ENCODE data around the gene MTMR11. TPM values are rescaled to one million over a fixed set of nuclear protein-coding genes. Genes with fewer than 3 reads are reported as not detected.

The MTMR11 gene
- total and polyA plus RNA-seq, 2 experiments from 2014 or later = 2.4 to 3.6 TPM

- Mint-ChIP-seq H3K9me3 (no peaks in the 10 kb centered on the region), H3K27ac (no peak overlapping the region), H3K4me3 (no peak overlapping the region), H3K27me3 (ENCODE audit: insufficient read depth, low read depth, poor library complexity) (peaks cover 8% of the 10 kb centered on the region), H3K36me3 (ENCODE audit: low read depth) (no peaks in the 10 kb centered on the region), H3K4me1 (peaks cover 27% of the 10 kb centered on the region)
- ATAC-seq = no peak
- Histone ChIP-seq H3K4me2 (no peak overlapping the region), H3K79me2 (replicated peaks; ENCODE audit: insufficient read depth) (peaks cover under 1% of the 10 kb centered on the region; the same call in 1 of the 2 replicates), H3K27me3 (ENCODE audit: insufficient read depth) (no peaks in the 10 kb centered on the region), H3K9me2 (ENCODE audit: insufficient read depth) (no peaks in the 10 kb centered on the region), H3K4me1 (ENCODE audit: insufficient read depth) (peaks cover 25% of the 10 kb centered on the region), H3K4me3 (no peak overlapping the region), H3K36me3 (ENCODE audit: insufficient read depth) (no peaks in the 10 kb centered on the region), H3K27ac (ENCODE audit: low read depth) (no peak overlapping the region), H3F3A (replicated peaks; ENCODE audit: low read depth) (no peaks in the 10 kb centered on the region), H4K20me1 (replicated peaks; ENCODE audit: insufficient read depth) (no peaks in the 10 kb centered on the region), H2AFZ (no peak overlapping the region)
- TF ChIP-seq ETS1 (IDR thresholded peaks at IDR 0.05) (no peak), EZH2 (IDR thresholded peaks at IDR 0.05; ENCODE audit: low read depth, unreplicated experiment) (no peak), JUNB (IDR thresholded peaks at IDR 0.05; ENCODE audit: unreplicated experiment) (no peak), ZNF331 (CRISPR knock-in tag; IDR thresholded peaks at IDR 0.05; ENCODE audit: low read depth) (no peak), REST (IDR thresholded peaks at IDR 0.05; ENCODE audit: unreplicated experiment) (no peak)
- no peak for DNase-seq (ENCODE audit: low spot score)
Observed at GRCh38 chr1:149932474-149932873, 4.2 kb downstream of the MTMR11 start.

GRCh38 chr1:149931212-149931790 is 5.4 kb downstream of the MTMR11 start:
- Histone ChIP-seq H4K20me1 (replicated peaks; ENCODE audit: insufficient read depth) (peaks cover 7% of the 10 kb centered on the region), H3F3A (replicated peaks; ENCODE audit: low read depth) (peaks cover 7% of the 10 kb centered on the region; the same call in 1 of the 2 replicates), H3K79me2 (replicated peaks; ENCODE audit: insufficient read depth) (peaks cover 12% of the 10 kb centered on the region), H2AFZ (no peak overlapping the region), H3K4me1 (ENCODE audit: insufficient read depth) (peaks cover 20% of the 10 kb centered on the region), H3K27me3 (ENCODE audit: insufficient read depth) (no peaks in the 10 kb centered on the region), H3K9me2 (ENCODE audit: insufficient read depth) (no peaks in the 10 kb centered on the region), H3K27ac (ENCODE audit: low read depth) (no peak overlapping the region), H3K4me2 (no peak overlapping the region), H3K4me3 (no peak overlapping the region), H3K36me3 (ENCODE audit: insufficient read depth) (peaks cover 2% of the 10 kb centered on the region)
- DNase-seq (ENCODE audit: low spot score) (no peak), ATAC-seq (no peak)
- Mint-ChIP-seq H3K27ac (no peak overlapping the region), H3K4me3 (no peak overlapping the region), H3K4me1 (peaks cover 16% of the 10 kb centered on the region), H3K9me3 (no peaks in the 10 kb centered on the region), H3K27me3 (ENCODE audit: insufficient read depth, low read depth, poor library complexity) (peaks cover 9% of the 10 kb centered on the region), H3K36me3 (ENCODE audit: low read depth) (peaks cover 8% of the 10 kb centered on the region)
- TF ChIP-seq ZNF331 (CRISPR knock-in tag; IDR thresholded peaks at IDR 0.05; ENCODE audit: low read depth) (no peak), EZH2 (IDR thresholded peaks at IDR 0.05; ENCODE audit: low read depth, unreplicated experiment) (no peak), ZNF462 (CRISPR knock-in tag; IDR thresholded peaks at IDR 0.05) (no peak), NANOG (IDR thresholded peaks at IDR 0.05; ENCODE audit: borderline replicate concordance) (no peak), ZNF114 (CRISPR knock-in tag; IDR thresholded peaks at IDR 0.05) (no peak)

All from GM23338 (cell line).